Nephron (organoid): ENCODE data around the gene FSCN2.

Experiments used
- H3K27ac Mint-ChIP-seq, 3 experiments: 2 replicates each; pipeline ENCODE4 v1.8.0; 2020; ENCODE audit warnings: mixed read lengths in 3 of 3, mild to moderate bottlenecking in 2 of 3, moderate library complexity in 1 of 3
- H3K27me3 Mint-ChIP-seq: 2 replicates; pipeline ENCODE4 v1.8.0; 2021; ENCODE audit warnings: low read depth, mild to moderate bottlenecking, moderate library complexity, mixed read lengths
- H3K36me3 Mint-ChIP-seq: 2 replicates; pipeline ENCODE4 v1.8.0; 2020; ENCODE audit warnings: low read depth, mixed read lengths
- H3K4me1 Mint-ChIP-seq: 2 replicates; pipeline ENCODE4 v1.8.0; 2020; ENCODE audit warnings: mixed read lengths
- H3K4me3 Mint-ChIP-seq, 3 experiments: 2 replicates each; pipeline ENCODE4 v1.8.0; 2020; ENCODE audit warnings: mild to moderate bottlenecking in 3 of 3, mixed read lengths in 3 of 3, moderate library complexity in 2 of 3
- H3K9me3 Mint-ChIP-seq: 2 replicates; pipeline ENCODE4 v1.8.0; 2020; ENCODE audit warnings: mixed read lengths
- TF ChIP-seq, protein P1 (sequence below), 3 experiments: fragments of 200-600 bp; sonication (generic); IDR thresholded peaks; one replicate each; pipeline ENCODE4 v1.5.0; 2021; ENCODE audit warnings: antibody characterized with exemption in 3 of 3; ENCODE audit not compliant: unreplicated experiment in 3 of 3

Gene FSCN2

DNA sequence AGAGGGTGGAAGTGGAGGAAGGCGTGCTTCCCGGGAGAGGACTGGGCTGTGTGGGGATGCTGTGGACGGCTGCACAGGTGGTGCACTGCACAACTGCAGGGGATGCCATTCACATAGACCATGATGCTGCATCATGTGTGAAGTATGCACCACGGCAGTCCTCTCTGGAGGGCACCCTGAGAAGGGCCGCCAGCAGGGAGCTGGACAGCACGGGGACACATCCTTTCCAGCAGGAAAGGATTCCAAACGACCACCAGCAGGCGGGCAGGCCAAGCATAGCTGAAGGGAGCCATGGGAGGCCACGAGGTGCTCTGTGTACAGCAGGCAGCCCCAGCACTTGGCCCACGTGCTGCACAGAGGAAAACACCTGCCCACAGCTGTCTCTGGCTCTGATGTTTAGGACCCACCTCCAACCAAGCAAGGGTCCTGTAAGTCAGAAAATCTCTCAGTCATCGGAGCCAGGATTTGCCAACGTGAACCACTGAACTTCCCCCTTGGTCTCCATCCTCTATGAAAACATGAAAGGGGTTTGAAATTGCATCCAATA, 25.6 kb upstream of the FSCN2 start:
- peaks cover 1% of the 10 kb centered on the region for H3K36me3 Mint-ChIP-seq
- no peak overlapping the region for H3K4me3 Mint-ChIP-seq
- H3K27me3 Mint-ChIP-seq = peaks cover 18% of the 10 kb centered on the region
- no peaks in the 10 kb centered on the region for H3K9me3 Mint-ChIP-seq
- no peaks in the 10 kb centered on the region for H3K4me1 Mint-ChIP-seq
- no peak overlapping the region for H3K27ac Mint-ChIP-seq
- TF ChIP-seq, protein P1, sequence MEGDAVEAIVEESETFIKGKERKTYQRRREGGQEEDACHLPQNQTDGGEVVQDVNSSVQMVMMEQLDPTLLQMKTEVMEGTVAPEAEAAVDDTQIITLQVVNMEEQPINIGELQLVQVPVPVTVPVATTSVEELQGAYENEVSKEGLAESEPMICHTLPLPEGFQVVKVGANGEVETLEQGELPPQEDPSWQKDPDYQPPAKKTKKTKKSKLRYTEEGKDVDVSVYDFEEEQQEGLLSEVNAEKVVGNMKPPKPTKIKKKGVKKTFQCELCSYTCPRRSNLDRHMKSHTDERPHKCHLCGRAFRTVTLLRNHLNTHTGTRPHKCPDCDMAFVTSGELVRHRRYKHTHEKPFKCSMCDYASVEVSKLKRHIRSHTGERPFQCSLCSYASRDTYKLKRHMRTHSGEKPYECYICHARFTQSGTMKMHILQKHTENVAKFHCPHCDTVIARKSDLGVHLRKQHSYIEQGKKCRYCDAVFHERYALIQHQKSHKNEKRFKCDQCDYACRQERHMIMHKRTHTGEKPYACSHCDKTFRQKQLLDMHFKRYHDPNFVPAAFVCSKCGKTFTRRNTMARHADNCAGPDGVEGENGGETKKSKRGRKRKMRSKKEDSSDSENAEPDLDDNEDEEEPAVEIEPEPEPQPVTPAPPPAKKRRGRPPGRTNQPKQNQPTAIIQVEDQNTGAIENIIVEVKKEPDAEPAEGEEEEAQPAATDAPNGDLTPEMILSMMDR (IDR thresholded peaks at IDR 0.05; ENCODE audit: unreplicated experiment in 3 of 3) = no peak

DNA sequence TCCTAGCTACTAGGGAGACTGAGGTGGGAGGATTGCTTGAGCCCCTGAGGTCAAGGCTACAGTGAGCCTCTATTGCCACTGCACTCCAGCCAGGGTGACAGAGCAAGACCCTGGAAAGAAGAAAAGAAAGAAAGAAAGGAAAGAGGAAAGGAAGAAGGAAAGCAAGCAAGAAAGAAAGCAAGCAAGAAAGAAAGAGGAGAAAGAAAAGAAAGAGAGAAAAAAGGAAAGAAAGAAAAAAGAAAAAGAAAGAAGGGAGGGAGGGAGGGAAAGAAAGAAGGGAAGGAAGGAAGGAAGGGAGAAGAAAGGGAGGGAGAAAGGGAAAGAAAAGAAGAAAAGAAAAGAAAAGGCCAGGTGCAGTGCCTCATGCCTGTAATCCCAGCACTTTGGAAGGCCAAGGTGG, 24.6 kb upstream of the FSCN2 start:
- H3K4me1 Mint-ChIP-seq = peaks cover 1% of the 10 kb centered on the region
- peaks cover 18% of the 10 kb centered on the region for H3K27me3 Mint-ChIP-seq
- no peaks in the 10 kb centered on the region for H3K9me3 Mint-ChIP-seq
- no peak overlapping the region for H3K4me3 Mint-ChIP-seq
- H3K36me3 Mint-ChIP-seq = peaks cover 12% of the 10 kb centered on the region
- TF ChIP-seq, protein P1 (IDR thresholded peaks at IDR 0.05; ENCODE audit: unreplicated experiment in 3 of 3) = no peak
- no peak overlapping the region for H3K27ac Mint-ChIP-seq

DNA sequence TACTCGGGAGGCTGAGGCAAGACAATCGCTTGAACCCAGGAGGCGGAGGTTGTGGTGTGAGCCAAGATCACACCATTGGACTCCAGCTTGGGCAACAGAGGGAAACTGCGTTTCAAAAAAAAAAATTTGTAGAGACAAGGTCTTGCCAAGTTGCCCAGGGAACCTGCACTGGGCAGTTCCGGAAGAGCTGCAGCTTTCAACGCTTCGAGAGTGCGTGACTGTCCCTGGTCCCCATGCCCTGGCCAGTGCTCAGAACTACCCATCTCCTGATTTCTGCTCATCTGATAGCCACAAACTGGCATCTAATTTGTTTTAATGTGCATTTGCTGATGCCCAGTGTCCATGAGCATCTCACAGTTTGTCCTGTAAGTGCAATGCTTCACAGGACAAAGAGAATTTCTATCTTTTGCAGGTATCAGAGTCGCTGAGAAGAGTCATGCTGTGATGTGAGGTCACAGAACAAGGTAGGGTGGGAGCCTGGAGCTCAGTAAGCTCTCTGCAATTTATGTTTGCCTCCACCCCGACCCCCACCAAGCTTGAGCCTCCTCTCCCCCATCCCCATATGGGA, 19.5 kb upstream of the FSCN2 start:
- Mint-ChIP-seq H3K27me3 (peaks cover 16% of the 10 kb centered on the region), H3K4me1 (peaks cover 18% of the 10 kb centered on the region), H3K27ac (peak overlapping the region; percentile 93 to 99 (median 95)), H3K36me3 (peaks cover 48% of the 10 kb centered on the region), H3K9me3 (peaks cover 5% of the 10 kb centered on the region), H3K4me3 (peak overlapping the region; percentile 100)
- TF ChIP-seq, protein P1 (IDR thresholded peaks at IDR 0.05; ENCODE audit: unreplicated experiment in 3 of 3) = no peak

DNA sequence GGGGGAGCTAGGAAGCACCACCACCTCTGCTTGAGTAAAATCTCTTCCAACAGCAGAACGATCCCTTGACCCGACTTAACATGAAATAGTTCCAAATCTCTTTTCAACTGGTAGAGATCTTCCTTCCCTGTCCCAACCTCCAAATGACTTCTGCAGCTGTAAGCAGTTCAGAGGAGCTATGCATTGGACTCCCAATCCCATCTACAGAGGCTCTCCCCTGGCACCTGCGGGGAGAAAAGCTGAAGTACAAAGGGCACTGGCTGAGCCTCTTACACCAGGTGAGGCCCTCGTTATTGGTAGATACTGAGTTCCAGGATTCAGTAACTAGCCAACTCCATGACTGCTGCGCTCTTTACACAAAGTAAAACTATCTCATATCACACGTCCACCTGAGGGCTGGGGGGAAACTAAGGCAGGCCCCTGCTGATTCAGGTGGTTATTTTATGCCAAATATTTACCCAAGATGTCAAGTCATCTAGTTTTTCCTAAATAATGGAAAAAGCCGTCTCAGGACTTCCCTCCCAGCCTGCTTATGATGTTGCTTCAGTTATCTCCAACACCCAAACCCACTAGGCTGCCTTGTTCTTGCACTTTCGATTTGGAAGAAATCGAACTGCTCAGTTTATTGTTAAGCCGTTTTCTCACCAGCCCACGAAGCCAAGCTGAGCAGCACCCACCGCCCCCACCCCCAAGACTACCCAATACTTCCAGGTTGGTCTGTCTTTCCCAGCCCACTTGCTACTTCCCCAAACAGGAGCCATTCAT, 18.8 kb upstream of the FSCN2 start:
- Mint-ChIP-seq H3K4me1 (peaks cover 18% of the 10 kb centered on the region), H3K36me3 (peaks cover 48% of the 10 kb centered on the region), H3K27me3 (peaks cover 16% of the 10 kb centered on the region), H3K9me3 (peaks cover 5% of the 10 kb centered on the region), H3K27ac (peak overlapping the region; percentile 93 to 99 (median 95)), H3K4me3 (peak overlapping the region; percentile 100)
- TF ChIP-seq, protein P1 (IDR thresholded peaks at IDR 0.05; ENCODE audit: unreplicated experiment in 3 of 3) = no peak

DNA sequence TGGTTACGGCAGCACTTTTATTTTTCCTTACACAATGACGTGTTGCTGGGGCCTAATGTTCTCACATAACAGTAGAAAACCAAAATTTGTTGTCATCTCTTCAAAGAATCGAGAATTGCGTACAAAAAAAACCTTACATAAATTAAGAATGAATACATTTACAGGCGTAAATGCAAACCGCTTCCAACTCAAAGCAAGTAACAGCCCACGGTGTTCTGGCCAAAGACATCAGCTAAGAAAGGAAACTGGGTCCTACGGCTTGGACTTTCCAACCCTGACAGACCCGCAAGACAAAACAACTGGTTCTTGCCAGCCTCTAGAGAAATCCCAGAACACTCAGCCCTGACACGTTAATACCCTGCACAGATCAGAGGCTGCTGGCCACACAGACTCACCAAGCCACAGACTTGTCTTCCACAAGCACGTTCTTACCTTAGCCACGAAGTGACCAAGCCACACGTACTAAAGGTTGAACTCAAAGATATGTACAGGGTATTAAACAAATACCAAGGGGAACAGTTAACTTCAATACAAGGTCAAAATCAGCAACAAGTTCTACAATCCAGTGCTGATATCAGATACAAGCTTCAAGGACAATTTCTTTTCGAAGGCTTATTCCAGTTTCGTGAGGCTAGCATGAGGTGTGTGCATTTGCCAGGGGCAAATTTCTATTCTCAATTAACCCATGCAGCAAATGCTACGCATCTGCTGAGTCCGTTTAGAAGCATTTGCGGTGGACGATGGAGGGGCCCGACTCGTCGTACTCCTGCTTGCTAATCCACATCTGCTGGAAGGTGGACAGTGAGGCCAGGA, 18.0 kb upstream of the FSCN2 start:
- H3K36me3 Mint-ChIP-seq = peaks cover 48% of the 10 kb centered on the region
- peaks cover 5% of the 10 kb centered on the region for H3K9me3 Mint-ChIP-seq
- peaks cover 16% of the 10 kb centered on the region for H3K27me3 Mint-ChIP-seq
- TF ChIP-seq, protein P1 (IDR thresholded peaks at IDR 0.05; ENCODE audit: unreplicated experiment in 3 of 3) = no peak
- H3K27ac Mint-ChIP-seq = peak overlapping the region; percentile 93 to 99 (median 95)
- H3K4me1 Mint-ChIP-seq = peaks cover 19% of the 10 kb centered on the region
- H3K4me3 Mint-ChIP-seq = peak overlapping the region; percentile 100
